ENCODE data around the gene SMYD4.
"Not testable (repeated sequence)": the region's sequence is repeated elsewhere in the genome, so short reads cannot be mapped to it uniquely, and the experiment has no call there.

Gene SMYD4

DNA sequence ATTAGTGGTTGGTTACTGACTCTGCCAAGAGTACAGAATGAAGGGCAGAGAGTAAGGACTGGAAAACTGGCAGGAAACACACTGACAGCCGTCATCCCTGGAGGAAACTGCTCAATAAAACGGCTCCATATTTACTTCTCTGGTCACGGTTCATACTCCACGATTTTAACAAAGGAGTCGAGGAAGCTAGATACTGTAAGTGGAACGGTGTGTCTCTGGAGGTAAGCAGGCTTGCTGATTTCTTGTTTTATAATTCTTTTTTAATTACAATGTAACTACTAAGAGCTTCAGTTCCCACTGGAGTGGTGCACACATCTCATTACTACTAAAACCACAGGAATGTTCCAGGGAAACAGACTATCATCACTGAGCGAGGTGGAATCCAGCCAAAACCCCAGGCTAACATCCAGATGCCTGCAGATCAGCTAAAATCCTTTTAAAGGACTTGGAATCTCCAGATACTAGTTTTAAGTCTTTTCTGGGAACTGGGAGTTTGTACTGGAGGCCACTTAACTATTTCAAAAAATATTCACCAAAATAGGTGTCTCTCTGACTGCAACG lies 50.1 kb downstream of the SMYD4 start:
- no peak for DNase-seq

DNA sequence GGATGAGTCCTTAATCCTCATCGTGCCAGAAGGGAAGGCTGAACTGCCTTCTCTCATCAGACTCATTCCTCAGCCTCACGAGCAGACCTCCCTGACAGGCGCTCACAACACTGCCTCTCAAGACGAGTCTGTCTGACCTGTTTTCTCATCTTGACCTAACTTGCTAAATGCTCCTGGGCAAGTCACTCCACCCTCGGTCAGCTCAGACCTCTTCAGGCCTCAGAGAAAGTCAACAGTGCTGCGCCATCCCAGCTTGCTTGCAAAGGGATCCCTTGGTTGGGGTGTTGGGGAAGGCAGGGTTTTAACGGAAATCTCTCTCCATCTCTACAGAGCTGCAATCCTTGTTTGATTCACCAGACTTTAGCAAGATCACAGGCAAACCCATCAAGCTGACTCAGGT lies 52.8 kb downstream of the SMYD4 start:
- DNase-seq, result no peak

DNA sequence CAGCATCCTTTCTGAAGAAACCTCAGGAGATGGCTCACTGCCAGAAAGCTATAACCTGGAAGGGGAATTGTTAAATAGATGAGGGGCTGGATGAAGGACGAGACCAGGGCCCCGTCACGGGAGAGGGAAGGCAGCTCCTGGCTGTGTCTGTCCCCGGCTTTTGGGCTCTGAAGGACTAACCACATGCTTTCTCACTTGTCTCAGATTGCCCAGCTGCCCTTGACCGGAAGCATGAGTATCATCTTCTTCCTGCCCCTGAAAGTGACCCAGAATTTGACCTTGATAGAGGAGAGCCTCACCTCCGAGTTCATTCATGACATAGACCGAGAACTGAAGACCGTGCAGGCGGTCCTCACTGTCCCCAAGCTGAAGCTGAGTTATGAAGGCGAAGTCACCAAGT lies 53.4 kb downstream of the SMYD4 start:
- DNase-seq, result no peak

DNA sequence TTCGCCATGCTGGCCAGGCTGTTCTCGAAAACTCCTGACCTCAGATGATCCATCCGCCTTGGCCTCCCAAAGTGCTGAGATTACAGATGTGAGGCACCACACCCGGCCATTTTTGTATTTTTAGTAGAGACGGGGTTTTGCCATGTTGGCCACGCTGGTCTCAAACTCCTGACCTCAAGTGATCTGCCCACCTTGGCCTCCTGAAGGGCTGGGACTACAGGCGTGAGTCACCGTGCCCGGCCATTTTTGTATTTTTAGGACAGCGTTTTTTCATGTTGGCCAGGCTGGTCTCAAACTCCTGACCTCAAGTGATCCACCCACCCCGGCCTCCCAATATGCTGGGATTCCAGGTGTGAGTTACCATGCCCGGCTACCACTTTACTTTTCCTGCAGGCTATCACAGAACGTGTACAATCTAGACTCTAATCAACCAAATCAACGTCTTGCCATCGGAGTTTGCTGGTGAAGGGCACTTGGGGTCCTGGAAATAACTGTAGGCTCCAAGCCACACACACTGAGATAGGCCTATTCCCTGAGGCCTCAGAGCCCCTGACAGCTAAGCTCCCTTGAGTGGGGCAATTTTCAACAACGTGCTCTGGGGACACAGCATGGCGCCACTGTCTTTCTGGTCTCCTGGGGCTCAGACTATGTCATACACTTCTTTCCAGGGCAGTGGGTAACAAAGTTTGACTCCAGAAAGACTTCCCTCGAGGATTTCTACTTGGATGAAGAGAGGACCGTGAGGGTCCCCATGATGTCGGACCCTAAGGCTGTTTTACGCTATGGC lies 55.1 kb downstream of the SMYD4 start:
- no peak for DNase-seq

DNA sequence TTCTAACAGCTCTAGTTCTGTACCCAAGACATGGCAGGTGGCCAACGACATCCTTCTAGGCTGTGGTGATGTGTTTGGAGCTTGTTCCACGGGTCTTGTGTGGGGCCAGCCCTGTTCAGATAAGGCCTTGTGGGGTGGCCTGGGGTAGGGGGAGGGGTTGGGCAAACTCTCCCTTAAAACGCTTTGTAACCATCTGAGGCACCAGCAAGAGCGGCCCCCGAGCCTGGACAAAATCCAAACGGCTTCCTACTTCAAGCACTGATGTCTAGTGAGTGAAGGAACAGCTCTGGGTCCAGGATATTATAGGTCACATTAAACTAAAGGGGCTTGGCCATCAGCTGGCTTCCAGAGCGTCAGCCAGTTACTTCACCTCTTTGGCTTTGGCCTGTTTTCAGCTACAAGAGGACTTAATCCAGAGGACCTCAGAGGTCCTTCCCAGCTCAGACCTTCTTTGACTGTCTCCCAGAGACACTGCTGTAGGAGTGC lies 56.0 kb downstream of the SMYD4 start:
- no peak for DNase-seq

DNA sequence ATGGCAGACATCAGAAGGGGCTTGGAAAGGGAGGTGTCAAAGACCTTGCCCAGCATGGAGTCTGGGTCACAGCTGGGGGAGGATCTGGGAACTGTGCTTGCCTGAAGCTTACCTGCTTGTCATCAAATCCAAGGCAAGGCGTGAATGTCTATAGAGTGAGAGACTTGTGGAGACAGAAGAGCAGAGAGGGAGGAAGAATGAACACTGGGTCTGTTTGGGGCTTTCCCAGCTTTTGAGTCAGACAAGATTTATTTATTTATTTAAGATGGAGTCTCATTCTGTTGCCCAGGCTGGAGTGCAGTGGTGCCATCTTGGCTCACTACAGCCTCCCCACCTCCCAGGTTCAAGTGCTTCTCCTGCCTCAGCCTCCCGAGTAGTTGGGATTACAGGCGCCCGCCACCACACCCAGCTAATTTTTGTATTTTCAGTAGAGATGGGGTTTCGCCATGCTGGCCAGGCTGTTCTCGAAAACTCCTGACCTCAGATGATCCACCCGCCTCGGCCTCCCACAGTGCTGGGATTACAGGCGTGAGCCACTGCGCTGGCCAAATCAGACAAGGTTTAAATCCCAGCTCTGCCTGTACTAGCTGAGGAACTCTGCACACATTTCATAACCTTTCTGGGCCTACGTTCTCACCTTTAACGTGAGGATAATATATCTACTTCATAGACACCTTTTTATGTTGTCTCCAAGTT lies 56.6 kb downstream of the SMYD4 start:
- DNase-seq, result not testable (repeated sequence)

DNA sequence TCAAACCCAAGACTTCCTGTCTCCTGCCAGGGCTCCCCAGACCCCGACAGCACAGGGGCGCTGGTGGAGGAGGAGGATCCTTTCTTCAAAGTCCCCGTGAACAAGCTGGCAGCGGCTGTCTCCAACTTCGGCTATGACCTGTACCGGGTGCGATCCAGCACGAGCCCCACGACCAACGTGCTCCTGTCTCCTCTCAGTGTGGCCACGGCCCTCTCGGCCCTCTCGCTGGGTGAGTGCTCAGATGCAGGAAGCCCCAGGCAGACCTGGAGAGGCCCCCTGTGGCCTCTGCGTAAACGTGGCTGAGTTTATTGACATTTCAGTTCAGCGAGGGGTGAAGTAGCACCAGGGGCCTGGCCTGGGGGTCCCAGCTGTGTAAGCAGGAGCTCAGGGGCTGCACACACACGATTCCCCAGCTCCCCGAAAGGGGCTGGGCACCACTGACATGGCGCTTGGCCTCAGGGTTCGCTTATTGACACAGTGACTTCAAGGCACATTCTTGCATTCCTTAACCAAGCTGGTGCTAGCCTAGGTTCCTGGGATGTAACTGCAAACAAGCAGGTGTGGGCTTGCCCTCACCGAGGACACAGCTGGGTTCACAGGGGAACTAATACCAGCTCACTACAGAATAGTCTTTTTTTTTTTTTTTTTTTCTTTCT lies 59.8 kb downstream of the SMYD4 start:
- DNase-seq, result peak; percentile 29

DNA sequence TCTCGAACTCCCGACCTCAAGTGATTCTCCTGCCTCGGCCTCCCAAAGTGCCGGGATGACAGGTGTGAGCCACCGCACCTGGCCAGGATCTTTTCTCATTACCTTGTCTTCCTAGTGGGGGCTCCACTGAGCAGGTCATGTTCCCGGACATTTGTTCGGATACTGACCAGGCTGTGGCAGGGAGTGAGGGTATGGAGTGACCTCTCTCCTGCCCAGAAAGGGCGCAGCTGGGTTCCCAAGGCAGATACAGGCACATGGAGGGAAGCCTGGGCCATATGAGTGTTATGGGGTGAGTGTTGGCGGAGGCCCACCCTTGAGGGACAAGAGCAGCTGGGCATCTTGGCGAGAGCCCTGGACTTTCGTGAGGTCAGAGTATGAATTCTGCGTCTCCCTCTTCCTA lies 62.3 kb downstream of the SMYD4 start:
- DNase-seq, result no peak

DNA sequence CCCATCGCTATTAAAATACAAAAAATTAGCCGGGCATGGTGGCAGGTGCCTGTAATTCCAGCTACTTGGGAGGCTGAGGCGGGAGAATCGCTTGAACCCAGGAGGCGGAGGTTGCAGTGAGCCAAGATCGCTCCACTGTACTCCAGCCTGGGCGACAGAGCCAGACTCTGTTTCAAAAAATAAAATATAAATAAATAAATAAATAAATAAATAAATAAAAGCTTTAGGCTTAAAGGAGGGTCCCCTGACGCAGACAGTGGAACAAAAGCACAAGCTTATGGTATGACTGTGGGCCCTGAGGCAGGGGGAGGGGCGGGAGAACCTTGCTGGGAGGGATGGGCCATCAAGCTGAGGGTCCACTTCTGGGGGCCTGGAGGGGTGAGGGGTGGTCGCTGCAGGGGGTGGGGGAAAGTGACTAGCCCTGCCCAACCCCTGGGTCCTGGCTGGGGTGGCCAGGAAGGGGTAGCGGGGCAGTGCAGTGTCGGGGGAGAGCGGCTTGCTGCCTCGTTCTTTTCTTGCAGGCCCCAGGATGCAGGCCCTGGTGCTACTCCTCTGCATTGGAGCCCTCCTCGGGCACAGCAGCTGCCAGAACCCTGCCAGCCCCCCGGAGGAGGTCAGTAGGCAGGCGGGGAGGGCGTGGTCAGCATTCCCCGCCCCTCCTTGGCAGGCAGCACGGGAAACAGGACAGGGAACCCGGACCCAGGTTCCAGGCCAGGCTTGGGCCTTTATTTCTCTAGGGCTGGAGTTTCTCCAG lies 63.1 kb downstream of the SMYD4 start:
- no peak for DNase-seq

DNA sequence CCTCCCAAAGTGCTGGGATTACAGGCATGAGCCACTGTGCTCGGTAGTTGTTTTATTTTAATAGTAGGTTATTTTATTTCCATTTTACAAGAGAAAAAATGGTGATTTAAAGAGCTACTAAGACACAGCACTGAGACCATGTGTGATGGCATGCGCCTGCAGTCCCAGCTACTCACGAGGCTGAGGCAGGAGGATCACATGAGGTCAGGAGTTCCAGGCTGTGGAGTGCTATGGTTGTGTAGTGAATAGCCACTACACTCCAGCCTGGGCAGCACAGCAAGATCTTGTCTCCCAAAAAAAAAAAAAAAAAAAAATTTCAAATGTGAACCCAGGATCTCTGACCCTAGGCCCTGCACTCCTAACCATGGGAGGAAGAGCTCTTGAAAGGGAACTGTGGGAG lies 64.1 kb downstream of the SMYD4 start:
- DNase-seq, result no peak

DNA sequence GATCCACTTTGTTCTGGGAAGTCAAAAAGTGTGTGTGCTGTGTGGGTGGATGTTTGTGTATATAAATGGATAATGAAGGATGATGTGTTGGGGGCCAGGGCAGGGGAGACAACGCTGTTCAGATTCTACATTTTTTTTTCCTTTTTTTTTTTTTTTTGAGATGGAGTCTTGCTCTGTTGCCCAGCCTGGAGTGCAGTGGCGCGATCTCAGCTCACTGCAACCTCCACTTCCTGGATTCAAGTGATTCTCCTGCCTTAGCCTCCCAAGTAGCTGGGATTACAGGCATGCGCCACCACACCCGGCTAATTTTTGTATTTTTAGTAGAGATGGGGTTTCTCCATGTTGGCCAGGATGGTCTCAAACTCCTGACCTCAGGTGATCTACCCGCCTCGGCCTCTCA lies 65.0 kb downstream of the SMYD4 start:
- DNase-seq, result not testable (repeated sequence)

DNA sequence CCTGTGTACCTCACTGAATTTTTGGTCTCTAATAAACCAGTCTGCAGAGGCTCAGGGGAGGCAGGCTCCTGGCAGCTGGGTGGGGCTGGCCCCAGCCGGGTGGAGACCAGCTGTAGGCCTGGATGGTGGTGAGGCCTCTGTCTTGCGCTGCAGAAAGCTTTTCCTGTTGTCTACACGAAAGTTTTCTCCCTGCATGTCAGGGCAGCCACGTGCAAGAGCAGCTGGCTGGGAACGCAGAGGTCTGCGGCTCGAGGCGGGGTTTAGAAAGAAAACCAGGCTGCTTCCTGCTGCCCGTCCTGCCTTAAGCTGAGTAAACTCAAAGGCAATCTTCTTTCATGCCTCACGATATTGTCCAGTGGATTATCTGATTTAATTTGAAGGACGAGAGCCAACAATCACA lies 65.4 kb downstream of the SMYD4 start:
- DNase-seq, result no peak

DNA sequence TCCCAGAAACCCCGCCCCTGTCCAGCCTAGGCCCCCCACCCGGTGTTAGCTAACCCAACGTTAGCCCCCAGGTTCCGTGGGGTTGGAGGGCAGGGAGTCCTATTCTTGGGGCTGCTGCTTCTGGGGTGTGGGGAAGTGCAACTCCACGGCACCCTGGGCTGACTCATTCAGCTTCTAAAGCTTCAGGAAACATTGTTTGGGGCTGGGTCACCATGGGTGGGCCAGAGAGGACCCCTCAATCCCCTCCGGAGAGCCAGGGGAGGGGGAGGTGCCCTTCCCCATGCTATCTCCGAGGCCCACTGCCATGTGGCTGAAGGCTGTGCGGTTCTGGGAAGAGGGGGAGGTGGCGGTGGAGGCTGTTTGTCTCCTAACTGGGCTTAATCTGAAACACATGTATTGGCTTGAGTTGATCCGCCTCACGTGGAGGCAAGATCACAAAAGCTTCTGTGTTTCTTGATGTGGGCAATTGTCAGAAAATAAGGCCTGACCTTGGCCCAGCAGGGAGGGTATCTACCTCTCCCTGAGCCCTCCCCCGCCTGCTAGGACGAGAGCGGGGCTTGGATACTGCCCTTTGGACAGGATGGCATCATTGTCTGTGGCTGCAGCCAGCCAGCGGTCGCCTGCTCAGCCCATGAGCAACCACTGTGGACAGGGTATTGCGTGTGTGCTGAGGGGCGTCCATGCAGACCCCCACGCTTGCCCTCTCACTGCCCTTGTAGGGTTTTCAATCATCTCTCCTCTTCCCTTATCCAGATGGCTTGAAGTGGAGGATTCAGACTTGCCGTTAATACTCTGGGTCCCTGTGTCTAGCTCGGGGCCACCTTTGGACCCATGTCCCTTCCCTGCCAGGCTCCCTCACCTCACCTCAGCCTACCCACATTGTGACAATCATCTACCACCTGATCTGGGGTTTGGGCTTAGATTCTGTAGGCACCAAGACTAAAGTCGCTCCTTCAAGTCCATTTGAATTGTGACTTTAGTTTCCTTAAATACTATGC lies 66.5 kb downstream of the SMYD4 start:
- DNase-seq, result no peak

DNA sequence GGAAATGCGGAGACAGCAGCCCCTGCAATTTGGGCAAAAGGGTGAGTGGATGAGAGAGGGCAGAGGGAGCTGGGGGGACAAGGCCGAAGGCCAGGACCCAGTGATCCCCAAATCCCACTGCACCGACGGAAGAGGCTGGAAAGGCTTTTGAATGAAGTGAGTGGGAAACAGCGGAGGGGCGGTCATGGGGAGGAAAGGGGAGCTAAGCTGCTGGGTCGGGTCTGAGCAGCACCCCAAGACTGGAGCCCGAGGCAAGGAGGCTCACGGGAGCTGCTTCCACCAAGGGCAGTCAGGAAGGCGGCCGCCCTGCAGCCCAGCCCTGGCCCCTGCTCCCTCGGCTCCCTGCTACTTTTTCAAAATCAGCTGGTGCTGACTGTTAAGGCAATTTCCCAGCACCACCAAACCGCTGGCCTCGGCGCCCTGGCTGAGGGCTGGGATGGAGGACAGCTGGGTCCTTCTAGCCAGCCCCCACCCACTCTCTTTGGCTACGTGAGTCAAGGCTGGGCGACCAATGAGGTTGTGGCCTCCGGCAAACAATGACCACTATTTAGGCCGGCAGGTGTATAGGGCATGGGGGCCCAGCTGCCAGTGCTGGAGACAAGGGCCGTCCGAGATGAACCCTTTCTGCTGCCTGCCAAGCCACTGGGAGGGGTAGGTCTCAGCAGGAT lies 67.3 kb downstream of the SMYD4 start:
- no peak for DNase-seq

DNA sequence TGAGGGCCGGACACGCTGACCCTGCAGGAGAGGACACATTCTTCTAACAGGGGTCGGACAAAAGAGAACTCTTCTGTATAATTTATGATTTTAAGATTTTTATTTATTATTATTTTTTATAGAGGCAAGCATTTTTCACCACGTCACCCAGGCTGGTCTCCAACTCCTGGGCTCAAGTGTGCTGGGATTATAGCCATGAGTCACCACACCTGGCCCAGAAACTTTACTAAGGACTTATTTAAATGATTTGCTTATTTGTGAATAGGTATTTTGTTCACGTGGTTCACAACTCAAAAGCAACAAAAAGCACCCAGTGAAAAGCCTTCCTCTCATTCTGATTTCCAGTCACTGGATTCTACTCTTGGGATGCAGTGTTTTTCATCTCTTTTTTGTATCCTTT lies 70.2 kb downstream of the SMYD4 start:
- no peak for DNase-seq

DNA sequence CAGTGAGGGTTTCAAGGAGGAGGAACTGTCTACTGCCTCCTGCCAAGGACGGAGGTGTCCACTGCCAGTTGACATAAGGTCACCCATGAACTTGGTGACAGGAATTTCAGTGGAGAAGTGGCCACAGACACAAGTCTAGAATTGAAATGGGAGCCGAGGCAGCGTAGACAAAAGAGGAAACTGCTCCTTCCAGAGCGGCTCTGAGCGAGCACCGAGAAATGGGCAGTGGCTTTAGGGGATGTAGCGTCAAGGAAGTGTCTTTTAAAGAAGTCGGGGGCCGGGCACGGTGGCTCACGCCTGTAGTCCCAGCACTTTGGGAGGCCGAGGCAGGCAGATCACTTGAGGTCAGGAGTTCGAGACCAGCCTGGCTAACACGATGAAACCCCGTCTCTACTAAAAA lies 70.9 kb downstream of the SMYD4 start:
- DNase-seq, result no peak

DNA sequence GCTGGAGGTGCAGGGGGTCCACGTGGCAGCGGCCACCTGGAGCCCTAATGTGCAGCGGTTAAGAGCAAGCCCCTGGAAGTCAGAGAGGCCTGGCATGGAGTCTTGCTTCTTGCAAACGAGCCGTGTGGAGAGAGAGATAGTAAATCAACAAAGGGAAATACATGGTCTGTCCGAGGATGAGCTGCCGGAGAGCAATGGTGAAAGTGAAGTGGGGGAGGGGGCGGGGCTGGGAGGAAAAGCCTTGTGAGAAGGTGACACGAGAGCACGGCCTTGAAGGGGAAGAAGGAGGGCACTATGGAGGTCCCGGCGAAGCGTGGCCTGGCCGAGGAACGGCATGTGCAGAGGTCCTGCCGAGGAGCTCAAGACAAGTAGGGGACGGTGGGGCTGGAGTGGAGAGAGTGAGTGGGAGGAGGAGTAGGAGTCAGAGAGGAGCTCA lies 73.9 kb downstream of the SMYD4 start:
- no peak for DNase-seq

DNA sequence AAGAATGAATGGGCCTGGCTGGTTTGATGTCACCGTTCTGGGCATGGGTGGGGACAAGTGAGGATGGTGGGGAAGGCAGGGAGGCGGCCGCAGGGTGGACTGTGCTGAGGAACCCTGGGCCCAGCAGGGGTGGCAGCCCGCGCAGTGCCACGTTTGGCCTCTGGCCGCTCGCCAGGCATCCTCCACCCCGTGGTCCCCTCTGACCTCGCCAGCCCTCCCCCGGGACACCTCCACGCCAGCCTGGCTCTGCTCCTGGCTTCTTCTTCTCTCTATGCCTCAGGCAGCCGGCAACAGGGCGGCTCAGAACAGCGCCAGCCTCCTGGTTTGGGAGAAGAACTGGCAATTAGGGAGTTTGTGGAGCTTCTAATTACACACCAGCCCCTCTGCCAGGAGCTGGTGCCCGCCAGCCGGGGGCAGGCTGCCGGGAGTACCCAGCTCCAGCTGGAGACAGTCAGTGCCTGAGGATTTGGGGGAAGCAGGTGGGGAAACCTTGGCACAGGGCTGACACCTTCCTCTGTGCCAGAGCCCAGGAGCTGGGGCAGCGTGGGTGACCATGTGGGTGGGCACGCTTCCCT lies 74.4 kb downstream of the SMYD4 start:
- peak; percentile 54 for DNase-seq

DNA sequence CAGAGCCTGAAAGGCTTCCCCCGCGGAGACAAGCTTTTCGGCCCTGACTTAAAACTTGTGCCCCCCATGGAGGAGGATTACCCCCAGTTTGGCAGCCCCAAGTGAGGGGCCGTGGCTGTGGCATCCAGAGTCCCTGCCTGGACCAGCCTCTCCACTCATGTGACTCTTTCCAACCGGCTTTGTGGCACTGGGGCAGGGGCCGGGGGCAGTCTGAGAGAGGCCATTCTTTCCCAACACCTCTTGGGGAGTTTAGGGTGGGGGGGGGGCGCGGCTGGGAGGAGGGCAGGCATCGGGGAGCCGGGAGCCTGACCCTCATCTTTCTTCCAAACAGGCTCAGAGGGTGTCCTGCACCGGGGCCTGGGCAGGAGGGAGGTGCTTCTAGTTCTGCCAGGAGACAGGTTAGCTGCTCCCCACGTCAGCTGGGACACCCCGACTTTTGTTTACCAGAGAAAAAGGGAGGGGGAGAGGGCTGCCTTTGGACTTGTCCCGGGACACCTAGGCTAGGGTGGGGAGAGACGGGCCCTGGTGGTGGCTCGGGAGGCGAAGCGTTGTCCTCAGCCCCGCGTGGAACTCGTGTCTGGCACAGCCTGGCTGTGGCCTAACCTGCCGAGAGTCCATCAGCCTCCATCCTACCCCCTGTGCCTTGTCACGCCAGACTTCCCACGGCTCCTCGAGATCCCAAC lies 75.1 kb downstream of the SMYD4 start:
- DNase-seq, result no peak
